SK-N-MC (cell line): ENCODE data around the gene ANK3.

Experiments used
- EZH2 ChIP-seq: fragments of 200-600 bp; sonication (generic); IDR thresholded peaks from one replicate; pipeline ENCODE4 v1.6.1; 2017; ENCODE audit warnings: antibody characterized with exemption
- FOXP2 ChIP-seq: optimal IDR thresholded peaks from 2 replicates; pipeline ENCODE3; 2011; ENCODE audit warnings: mild to moderate bottlenecking, moderate library complexity; ENCODE audit not compliant: insufficient read depth; ENCODE audit errors: extremely low read length, control extremely low read depth
- POLR2AphosphoS5 ChIP-seq: IDR thresholded peaks from 2 replicates; pipeline ENCODE4 v1.6.1; 2012; ENCODE audit warnings: mild to moderate bottlenecking, low read depth, low read length, borderline replicate concordance

DNA sequence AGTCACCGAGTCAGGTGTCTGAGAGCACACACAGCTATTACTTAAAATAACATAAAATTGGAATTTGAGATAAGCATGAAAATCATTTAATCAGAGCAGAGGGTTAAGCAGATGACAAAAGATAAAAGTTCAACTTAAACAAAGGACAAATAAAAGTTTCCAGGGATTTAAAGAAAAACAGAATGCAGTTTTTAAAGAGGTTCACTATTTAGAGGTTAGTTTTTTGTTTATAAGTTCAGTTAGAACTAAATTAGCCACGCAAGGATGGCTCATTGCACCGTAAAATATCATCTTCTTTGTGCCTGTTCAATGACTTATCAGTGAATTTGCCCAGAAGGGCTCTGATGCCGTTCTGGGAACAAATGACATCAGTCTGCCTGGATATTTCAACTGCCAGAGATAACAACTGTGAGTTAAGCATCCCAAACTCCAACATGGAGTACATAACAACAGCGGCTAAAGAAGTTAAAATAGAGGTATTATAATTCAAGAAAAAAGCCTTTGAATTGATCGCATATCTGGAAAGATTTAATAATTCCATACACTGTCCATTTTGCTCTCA is 107.8 kb downstream of the ANK3 start:
- TF ChIP-seq EZH2: no peak
- no peak for TF ChIP-seq POLR2AphosphoS5
- TF ChIP-seq FOXP2: no peak
